ENCODE data around the gene SESN3. TPM values are rescaled to one million over a fixed set of nuclear protein-coding genes. Genes with fewer than 3 reads are reported as not detected.
"Not testable (repeated sequence)": the region's sequence is repeated elsewhere in the genome, so short reads cannot be mapped to it uniquely, and the experiment has no call there.

Gene SESN3
- total and polyA plus RNA-seq, 7 experiments from 2014 or later = 4.2 to 262 (median 89.8) TPM

GRCh38 chr11:95138448-95138847, 92.6 kb downstream of the SESN3 start:
- Histone ChIP-seq H3K27me3 (ENCODE audit: control insufficient read depth in 2 of 2, insufficient read depth in 2 of 2, low read length in 2 of 2) (no peaks in the 10 kb centered on the region), H3K4me3 (ENCODE audit: low read length) (no peak overlapping the region), H3K9me3 (ENCODE audit: control insufficient read depth in 2 of 3, low read length in 3 of 3) (no peaks in the 10 kb centered on the region), H3K36me3 (ENCODE audit: control insufficient read depth in 2 of 3, insufficient read depth in 3 of 3, low read length in 3 of 3) (no peaks in the 10 kb centered on the region), H3K4me1 (ENCODE audit: control insufficient read depth in 2 of 2, insufficient read depth in 2 of 2, low read length in 2 of 2) (no peaks in the 10 kb centered on the region), H3K27ac (ENCODE audit: low read depth, low read length) (no peak overlapping the region)
- Mint-ChIP-seq H3K27me3 (peaks cover 0 to 10% (median 6%) of the 10 kb centered on the region in 5 donors), H3K4me1 (peaks cover 0 to 9% (median 0%) of the 10 kb centered on the region in 7 donors), H3K9me3 (peaks cover 0 to 3% (median 0%) of the 10 kb centered on the region in 11 donors), H3K36me3 (peaks cover 0 to 4% (median 0%) of the 10 kb centered on the region in 5 donors), H3K27ac (no peak overlapping the region), H3K4me3 (no peak overlapping the region)
- ATAC-seq = peak; percentile 57
- ChIA-PET CTCF (interaction anchor here (1.2 to 1.4 kb wide), 2 partner anchors 8 to 69 kb away, joined by 3 to 6 read pairs; no protein-coding TSS in a partner anchor), POLR2A (interaction anchor here (1.8 kb wide), 1 partner anchor 70 kb away, joined by 7 read pairs; no protein-coding TSS in a partner anchor)
- intact Hi-C loops (cut with micrococcal nuclease) = loop anchor here (1.0 to 5.0 kb wide), 5 partner anchors 50 to 621 kb away; partner anchors contain the start of genes CWC15 (in 2 of the 2), KDM4D (in 2 of the 2) and ENDOD1 (in 1 of the 2)
- DNase-seq = no peak

- H3K36me3 ChIP-seq (ENCODE audit: control insufficient read depth in 2 of 3, insufficient read depth in 3 of 3, low read length in 3 of 3) = no peaks in the 10 kb centered on the region
- Mint-ChIP-seq H3K36me3 (peaks cover 0 to 9% (median 2%) of the 10 kb centered on the region in 5 donors), H3K4me1 (peaks cover 0 to 9% (median 0%) of the 10 kb centered on the region in 7 donors), H3K4me3 (no peak overlapping the region), H3K27ac (peak overlapping the region in 1 of 9 donors; percentile 22), H3K27me3 (peaks cover 0 to 5% (median 2%) of the 10 kb centered on the region in 5 donors), H3K9me3 (peaks cover 0 to 3% (median 0%) of the 10 kb centered on the region in 11 donors)
- no peaks in the 10 kb centered on the region for H3K9me3 ChIP-seq (ENCODE audit: control insufficient read depth in 2 of 3, low read length in 3 of 3)
- H3K27ac ChIP-seq (ENCODE audit: low read depth, low read length) = no peak overlapping the region
- DNase-seq (no peak), ATAC-seq (no peak)
- POLR2A ChIA-PET = interaction anchor here (1.0 to 1.8 kb wide), 2 partner anchors 48 to 69 kb away, joined by 4 to 7 read pairs; no protein-coding TSS in a partner anchor
- H3K27me3 ChIP-seq (ENCODE audit: control insufficient read depth in 2 of 2, insufficient read depth in 2 of 2, low read length in 2 of 2) = no peaks in the 10 kb centered on the region
- intact Hi-C loops (cut with micrococcal nuclease) = loop anchor here (5.0 kb wide), 2 partner anchors 165 to 620 kb away; partner anchors contain the start of genes CWC15 (in 2 of the 2) and KDM4D (in 2 of the 2)
- H3K4me3 ChIP-seq (ENCODE audit: low read length) = no peak overlapping the region
- no peaks in the 10 kb centered on the region for H3K4me1 ChIP-seq (ENCODE audit: control insufficient read depth in 2 of 2, insufficient read depth in 2 of 2, low read length in 2 of 2)
- CTCF ChIA-PET = interaction anchor here (1.1 to 1.4 kb wide), 6 partner anchors 9 to 613 kb away, joined by 3 to 6 read pairs (median 3); no protein-coding TSS in a partner anchor
Measured at GRCh38 chr11:95137299-95137698, 93.7 kb downstream of the SESN3 start.

DNA sequence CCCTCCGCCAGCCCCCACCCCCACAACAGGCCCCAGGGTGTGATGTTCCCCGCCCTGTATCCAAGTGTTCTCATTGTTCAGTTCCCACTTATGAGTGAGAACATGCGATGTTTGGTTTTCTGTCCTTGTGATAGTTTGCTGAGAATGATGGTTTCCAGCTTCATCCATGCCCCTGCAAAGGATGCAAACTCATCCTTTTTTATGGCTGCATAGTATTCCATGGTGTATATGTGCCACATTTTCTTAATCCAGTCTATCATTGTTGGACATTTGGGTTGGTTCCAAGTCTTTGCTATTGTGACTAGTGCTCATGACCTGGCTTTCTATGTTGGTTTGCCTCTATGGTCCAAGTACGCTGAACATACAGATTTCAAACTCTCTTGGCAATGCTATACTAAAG, 94.3 kb downstream of the SESN3 start:
- not testable (repeated sequence) for H3K27ac Mint-ChIP-seq; H3K4me1 Mint-ChIP-seq; H3K4me3 Mint-ChIP-seq; H3K9me3 Mint-ChIP-seq; ATAC-seq; DNase-seq; H3K27me3 ChIP-seq (ENCODE audit: control insufficient read depth in 2 of 2, insufficient read depth in 2 of 2, low read length in 2 of 2); H3K27ac ChIP-seq (ENCODE audit: low read depth, low read length); H3K36me3 ChIP-seq (ENCODE audit: control insufficient read depth in 2 of 3, insufficient read depth in 3 of 3, low read length in 3 of 3); H3K9me3 ChIP-seq (ENCODE audit: control insufficient read depth in 2 of 3, low read length in 3 of 3); H3K4me3 ChIP-seq (ENCODE audit: low read length); H3K27me3 Mint-ChIP-seq; H3K4me1 ChIP-seq (ENCODE audit: control insufficient read depth in 2 of 2, insufficient read depth in 2 of 2, low read length in 2 of 2)
- H3K36me3 Mint-ChIP-seq = peaks cover 0 to 12% (median 6%) of the 10 kb centered on the region in 5 donors
- ChIA-PET CTCF (interaction anchor here (1.3 to 1.4 kb wide), 3 partner anchors 14 to 614 kb away, joined by 3 to 4 read pairs (median 3); no protein-coding TSS in a partner anchor), POLR2A (interaction anchor here (1.0 to 1.8 kb wide), 2 partner anchors 48 to 69 kb away, joined by 4 to 7 read pairs; no protein-coding TSS in a partner anchor)
- intact Hi-C loops (cut with micrococcal nuclease) = loop anchor here (5.0 kb wide), 2 partner anchors 164 to 619 kb away; partner anchors contain the start of genes CWC15 (in 2 of the 2) and KDM4D (in 2 of the 2)

GRCh38 chr11:95135880-95136279, 95.1 kb downstream of the SESN3 start:
- no peaks in the 10 kb centered on the region for H3K4me1 ChIP-seq (ENCODE audit: control insufficient read depth in 2 of 2, insufficient read depth in 2 of 2, low read length in 2 of 2)
- no peak overlapping the region for H3K4me3 ChIP-seq (ENCODE audit: low read length)
- Mint-ChIP-seq H3K27ac (no peak overlapping the region), H3K9me3 (peaks cover 0 to 3% (median 0%) of the 10 kb centered on the region in 11 donors), H3K4me1 (peaks cover 0 to 9% (median 0%) of the 10 kb centered on the region in 7 donors), H3K36me3 (peaks cover 0 to 15% (median 6%) of the 10 kb centered on the region in 5 donors), H3K27me3 (peaks cover 0 to 4% (median 0%) of the 10 kb centered on the region in 5 donors), H3K4me3 (no peak overlapping the region)
- no peaks in the 10 kb centered on the region for H3K9me3 ChIP-seq (ENCODE audit: control insufficient read depth in 2 of 3, low read length in 3 of 3)
- no peak for DNase-seq
- H3K36me3 ChIP-seq (ENCODE audit: control insufficient read depth in 2 of 3, insufficient read depth in 3 of 3, low read length in 3 of 3) = no peaks in the 10 kb centered on the region
- no peak for ATAC-seq
- intact Hi-C loops (cut with micrococcal nuclease) = loop anchor here (5.0 kb wide), 2 partner anchors 164 to 619 kb away; partner anchors contain the start of genes CWC15 (in 2 of the 2) and KDM4D (in 2 of the 2)
- POLR2A ChIA-PET = no interaction called here
- no peaks in the 10 kb centered on the region for H3K27me3 ChIP-seq (ENCODE audit: control insufficient read depth in 2 of 2, insufficient read depth in 2 of 2, low read length in 2 of 2)
- CTCF ChIA-PET = no interaction called here
- H3K27ac ChIP-seq (ENCODE audit: low read depth, low read length) = no peak overlapping the region

DNA sequence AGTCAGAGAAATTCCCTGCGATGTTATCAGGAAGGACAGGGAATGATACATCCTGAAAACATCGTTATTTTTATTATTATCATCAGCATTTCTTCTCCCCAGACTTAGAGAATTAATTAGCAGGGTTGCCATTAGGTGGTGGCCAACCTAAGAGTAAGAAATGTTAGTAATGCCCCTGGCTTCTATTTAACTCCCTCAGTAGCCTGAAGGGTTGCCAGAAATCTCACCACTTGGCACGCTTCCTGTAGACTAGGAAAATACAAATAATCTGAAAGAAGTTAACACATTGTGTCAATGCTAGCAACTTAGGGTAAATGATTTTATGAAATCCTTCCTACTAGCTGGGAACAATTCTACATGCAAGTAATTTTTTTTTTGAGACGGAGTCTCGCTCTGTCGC, 95.8 kb downstream of the SESN3 start:
- ChIA-PET CTCF (no interaction called here), POLR2A (no interaction called here)
- no peaks in the 10 kb centered on the region for H3K36me3 ChIP-seq (ENCODE audit: control insufficient read depth in 2 of 3, insufficient read depth in 3 of 3, low read length in 3 of 3)
- no peak overlapping the region for H3K27ac ChIP-seq (ENCODE audit: low read depth, low read length)
- ATAC-seq (no peak), DNase-seq (no peak)
- no peaks in the 10 kb centered on the region for H3K27me3 ChIP-seq (ENCODE audit: control insufficient read depth in 2 of 2, insufficient read depth in 2 of 2, low read length in 2 of 2)
- no peak overlapping the region for H3K4me3 Mint-ChIP-seq
- H3K4me1 Mint-ChIP-seq = peaks cover 0 to 9% (median 0%) of the 10 kb centered on the region in 7 donors
- peaks cover 0 to 3% (median 0%) of the 10 kb centered on the region in 5 donors for H3K27me3 Mint-ChIP-seq
- H3K36me3 Mint-ChIP-seq = peaks cover 0 to 17% (median 6%) of the 10 kb centered on the region in 5 donors
- no peaks in the 10 kb centered on the region for H3K4me1 ChIP-seq (ENCODE audit: control insufficient read depth in 2 of 2, insufficient read depth in 2 of 2, low read length in 2 of 2)
- no peak overlapping the region for H3K27ac Mint-ChIP-seq
- H3K9me3 Mint-ChIP-seq = peaks cover 0 to 3% (median 0%) of the 10 kb centered on the region in 11 donors
- H3K9me3 ChIP-seq (ENCODE audit: control insufficient read depth in 2 of 3, low read length in 3 of 3) = no peaks in the 10 kb centered on the region
- H3K4me3 ChIP-seq (ENCODE audit: low read length) = no peak overlapping the region
- intact Hi-C loops (cut with micrococcal nuclease) = loop anchor here (5.0 kb wide), 2 partner anchors 163 to 618 kb away; partner anchors contain the start of genes CWC15 (in 2 of the 2) and KDM4D (in 2 of the 2)

- Histone ChIP-seq H3K4me3 (ENCODE audit: low read length) (no peak overlapping the region), H3K27ac (ENCODE audit: low read depth, low read length) (no peak overlapping the region), H3K4me1 (ENCODE audit: control insufficient read depth in 2 of 2, insufficient read depth in 2 of 2, low read length in 2 of 2) (no peaks in the 10 kb centered on the region), H3K9me3 (ENCODE audit: control insufficient read depth in 2 of 3, low read length in 3 of 3) (no peaks in the 10 kb centered on the region), H3K27me3 (ENCODE audit: control insufficient read depth in 2 of 2, insufficient read depth in 2 of 2, low read length in 2 of 2) (no peaks in the 10 kb centered on the region), H3K36me3 (ENCODE audit: control insufficient read depth in 2 of 3, insufficient read depth in 3 of 3, low read length in 3 of 3) (no peaks in the 10 kb centered on the region)
- ChIA-PET CTCF (no interaction called here), POLR2A (no interaction called here)
- ATAC-seq = no peak
- intact Hi-C loops (cut with micrococcal nuclease) = no loop called here
- H3K9me3 Mint-ChIP-seq = peaks cover 0 to 3% (median 0%) of the 10 kb centered on the region in 11 donors
- peaks cover 0 to 9% (median 0%) of the 10 kb centered on the region in 7 donors for H3K4me1 Mint-ChIP-seq
- peaks cover 0 to 3% (median 0%) of the 10 kb centered on the region in 5 donors for H3K27me3 Mint-ChIP-seq
- no peak overlapping the region for H3K27ac Mint-ChIP-seq
- H3K4me3 Mint-ChIP-seq = no peak overlapping the region
- peaks cover under 1 to 20% (median 8%) of the 10 kb centered on the region in 5 donors for H3K36me3 Mint-ChIP-seq
- no peak for DNase-seq
Measured at GRCh38 chr11:95134491-95134890, 96.5 kb downstream of the SESN3 start.

Data from naive thymus-derived CD4-positive, alpha-beta T cell (primary cell).